ENCODE measurements around the gene AATF.

AATF gene, protein sequence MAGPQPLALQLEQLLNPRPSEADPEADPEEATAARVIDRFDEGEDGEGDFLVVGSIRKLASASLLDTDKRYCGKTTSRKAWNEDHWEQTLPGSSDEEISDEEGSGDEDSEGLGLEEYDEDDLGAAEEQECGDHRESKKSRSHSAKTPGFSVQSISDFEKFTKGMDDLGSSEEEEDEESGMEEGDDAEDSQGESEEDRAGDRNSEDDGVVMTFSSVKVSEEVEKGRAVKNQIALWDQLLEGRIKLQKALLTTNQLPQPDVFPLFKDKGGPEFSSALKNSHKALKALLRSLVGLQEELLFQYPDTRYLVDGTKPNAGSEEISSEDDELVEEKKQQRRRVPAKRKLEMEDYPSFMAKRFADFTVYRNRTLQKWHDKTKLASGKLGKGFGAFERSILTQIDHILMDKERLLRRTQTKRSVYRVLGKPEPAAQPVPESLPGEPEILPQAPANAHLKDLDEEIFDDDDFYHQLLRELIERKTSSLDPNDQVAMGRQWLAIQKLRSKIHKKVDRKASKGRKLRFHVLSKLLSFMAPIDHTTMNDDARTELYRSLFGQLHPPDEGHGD

DNA sequence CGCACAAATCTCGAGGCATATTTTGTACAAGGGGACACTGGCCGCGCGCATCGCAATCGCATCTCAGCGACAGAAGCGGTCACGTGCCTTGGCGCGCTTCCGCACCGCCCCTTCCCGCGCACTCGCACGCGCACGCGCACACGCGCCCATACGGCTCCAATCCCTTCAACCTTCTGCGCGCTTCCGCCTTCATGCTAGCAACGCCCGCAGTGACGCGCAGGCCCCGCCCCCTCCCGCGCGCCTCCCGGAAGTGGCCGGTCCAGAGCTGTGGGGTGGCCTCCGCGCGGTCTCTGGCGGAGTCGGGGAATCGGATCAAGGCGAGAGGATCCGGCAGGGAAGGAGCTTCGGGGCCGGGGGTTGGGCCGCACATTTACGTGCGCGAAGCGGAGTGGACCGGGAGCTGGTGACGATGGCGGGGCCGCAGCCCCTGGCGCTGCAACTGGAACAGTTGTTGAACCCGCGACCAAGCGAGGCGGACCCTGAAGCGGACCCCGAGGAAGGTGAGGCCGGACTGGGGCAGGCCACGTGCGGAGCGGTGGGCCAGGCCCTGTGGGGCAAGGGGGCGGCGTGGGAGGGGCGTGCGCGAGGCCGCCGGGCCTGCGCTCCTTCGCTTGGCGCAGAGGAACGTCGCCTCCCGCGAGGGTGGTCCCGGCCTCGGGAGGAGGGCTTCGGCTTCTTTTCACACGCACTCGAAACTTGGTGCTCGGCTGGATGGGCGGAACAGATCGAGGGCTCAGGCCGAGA is at the start of gene AATF:
AATF (plus strand) TSS at position 238 of the 744 bp plus-strand sequence; CDS start at position 410, 172 bp downstream.
- peak; percentile 99 for DNase-seq (ENCODE audit: low spot score)

DNA sequence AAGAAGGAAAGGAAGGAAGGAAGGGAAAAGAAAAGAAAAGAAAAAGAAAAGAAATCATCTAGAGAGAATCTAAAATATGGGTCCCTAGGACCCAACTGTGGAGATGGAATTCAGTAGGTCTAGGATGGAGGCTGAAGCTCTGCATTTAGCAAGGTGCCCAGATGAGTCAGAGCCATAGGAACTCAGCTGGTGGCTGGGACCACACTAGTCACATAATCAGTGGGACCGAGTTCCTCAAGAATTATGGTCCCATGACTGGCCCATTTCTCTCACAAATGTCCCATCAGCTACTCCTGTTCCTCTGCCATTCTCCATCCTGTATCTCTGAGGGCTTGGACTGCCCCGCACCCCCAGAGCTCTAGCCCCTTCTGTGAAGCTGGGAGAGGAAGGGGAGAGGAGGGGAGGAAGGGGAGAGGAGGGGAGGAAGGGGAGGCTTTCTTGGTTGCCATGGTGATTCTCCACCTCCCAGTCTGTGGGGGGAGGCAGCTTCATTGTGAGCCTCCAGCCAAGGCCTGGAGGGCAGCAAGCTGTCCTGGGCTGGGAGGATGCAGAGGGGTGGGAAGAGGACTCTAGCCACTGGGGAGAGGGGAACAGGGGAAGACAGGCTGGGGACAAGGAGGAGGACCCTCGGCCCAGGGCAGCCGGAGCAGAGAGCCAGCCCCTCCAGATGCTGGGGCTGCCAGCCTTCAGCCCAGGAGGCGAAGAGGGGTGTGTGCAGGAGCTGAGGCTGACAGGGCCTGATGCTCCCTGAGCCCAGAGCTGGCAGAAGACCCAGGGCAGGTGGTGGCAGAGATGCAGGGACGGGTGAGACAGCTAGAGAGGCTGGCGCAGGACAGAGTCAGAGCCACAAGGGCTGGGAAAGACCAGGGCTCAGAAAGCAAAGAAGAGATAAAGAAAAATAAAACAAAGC is 49.2 kb upstream of the AATF start:
- DNase-seq (ENCODE audit: low spot score), result peak; percentile 75

DNA sequence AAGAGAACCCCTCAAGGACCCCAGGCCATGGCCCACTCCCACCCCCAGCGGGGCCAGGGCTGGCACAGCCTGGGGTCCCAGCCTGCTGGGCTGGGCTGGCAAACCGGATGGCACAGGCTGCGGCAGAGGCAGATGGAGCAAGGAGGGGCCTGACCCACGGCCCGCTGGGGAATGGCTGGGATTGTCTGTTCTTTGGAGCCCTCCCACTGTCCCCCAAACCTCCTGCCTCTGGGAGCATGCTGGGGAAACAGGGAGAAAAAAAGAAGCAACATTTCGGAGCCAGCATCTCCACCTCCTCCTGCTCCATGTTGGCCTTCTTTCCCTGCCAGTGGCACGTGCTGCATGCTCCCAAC is 48.6 kb upstream of the AATF start:
- no peak for DNase-seq (ENCODE audit: low spot score)

DNA sequence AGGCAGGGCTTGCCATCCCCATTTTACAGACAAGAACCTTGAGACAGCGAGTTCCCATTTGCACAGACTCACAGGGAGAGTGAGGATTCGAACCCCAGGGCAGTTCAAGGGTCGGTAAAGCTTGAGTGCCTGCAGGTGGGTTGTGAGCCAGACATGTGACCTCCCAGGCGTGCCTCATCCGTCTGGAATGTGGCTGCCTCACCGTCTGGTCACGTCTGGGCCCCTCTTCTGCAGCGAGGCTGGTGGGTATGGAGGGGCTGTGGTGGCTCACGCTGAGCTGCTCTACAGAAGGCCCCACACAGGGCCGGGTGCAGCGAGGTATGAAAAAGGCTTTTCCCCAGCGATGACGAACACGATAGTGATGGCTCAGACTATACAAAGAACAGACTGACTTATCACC is 47.2 kb upstream of the AATF start:
- no peak for DNase-seq (ENCODE audit: low spot score)

DNA sequence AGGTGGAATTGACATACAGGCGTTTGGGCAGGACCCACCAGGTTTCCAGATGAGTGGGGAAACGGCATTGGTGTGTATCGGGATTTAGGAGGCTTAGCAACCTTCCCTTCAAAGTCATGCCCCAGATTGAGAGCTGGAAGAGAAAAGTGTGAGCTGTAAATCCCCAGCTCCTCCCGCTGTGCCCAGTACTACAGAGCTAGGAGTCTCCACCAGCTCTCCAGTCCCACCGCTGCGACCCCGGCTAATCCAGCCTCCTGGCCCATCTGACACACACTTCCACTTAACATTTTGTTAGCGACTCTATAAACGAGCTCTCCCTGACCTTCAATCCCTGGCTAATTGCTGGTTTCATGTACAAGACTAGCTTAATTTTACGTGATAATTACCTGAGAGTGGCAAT is 41.3 kb upstream of the AATF start:
- DNase-seq (ENCODE audit: low spot score), result no peak

DNA sequence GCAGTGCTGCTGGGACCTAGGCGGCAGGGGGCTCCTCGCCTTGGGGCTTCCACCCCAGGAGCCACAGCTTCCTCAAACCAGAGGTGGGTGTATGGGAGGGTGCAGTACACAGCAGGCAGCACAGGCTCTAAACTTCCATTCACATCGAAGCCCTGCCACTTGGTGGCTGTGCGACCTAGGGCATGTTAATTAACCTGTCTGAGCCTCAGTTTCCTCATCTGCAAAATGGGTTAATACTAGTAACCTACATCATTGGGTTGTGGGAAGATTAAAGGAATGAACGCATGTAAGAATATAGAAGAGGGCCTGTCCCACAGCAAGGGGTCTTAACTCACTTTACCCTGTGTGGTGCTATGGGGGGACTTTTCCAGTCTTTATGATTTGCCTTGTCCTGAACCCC is 38.2 kb upstream of the AATF start:
- DNase-seq (ENCODE audit: low spot score), result no peak

DNA sequence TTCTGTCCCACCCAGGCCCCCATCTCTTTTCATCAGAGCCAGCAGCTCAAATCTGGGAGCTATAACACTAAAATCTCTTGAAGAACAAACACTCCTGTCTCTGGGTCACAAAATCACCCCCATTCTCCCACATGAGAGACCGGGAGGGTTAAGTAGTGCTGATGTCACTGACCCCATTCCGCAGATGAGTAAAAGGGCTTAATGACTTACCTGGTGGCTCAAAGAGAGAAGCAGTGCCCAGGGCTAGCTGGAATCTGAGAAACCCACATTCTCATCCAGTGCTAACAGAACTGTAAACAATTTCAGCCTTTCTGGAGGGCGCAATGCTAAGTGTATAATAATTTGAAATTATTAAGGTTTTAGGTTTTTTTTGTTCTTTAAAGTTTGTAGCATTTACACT is 37.8 kb upstream of the AATF start:
- DNase-seq (ENCODE audit: low spot score), result no peak

DNA sequence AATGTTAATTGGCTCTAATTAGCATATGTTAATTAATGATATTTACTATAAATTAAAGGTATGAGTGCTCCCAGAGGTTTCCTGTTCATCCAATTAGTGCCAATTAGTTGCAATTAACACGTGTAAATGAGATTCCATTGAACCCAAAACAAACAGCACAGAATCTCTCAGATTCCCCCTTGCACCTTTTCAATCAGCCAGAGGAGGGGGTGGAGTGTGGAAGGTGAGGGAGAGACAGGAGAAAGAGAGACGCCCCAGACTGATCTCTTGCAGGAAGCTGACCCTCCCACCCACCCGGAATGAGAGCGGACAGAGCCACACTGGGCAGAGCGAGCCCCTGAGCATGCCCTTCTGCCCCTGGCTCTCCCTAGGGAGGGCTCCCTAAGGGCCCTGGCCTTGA is 35.6 kb upstream of the AATF start:
- no peak for DNase-seq (ENCODE audit: low spot score)

DNA sequence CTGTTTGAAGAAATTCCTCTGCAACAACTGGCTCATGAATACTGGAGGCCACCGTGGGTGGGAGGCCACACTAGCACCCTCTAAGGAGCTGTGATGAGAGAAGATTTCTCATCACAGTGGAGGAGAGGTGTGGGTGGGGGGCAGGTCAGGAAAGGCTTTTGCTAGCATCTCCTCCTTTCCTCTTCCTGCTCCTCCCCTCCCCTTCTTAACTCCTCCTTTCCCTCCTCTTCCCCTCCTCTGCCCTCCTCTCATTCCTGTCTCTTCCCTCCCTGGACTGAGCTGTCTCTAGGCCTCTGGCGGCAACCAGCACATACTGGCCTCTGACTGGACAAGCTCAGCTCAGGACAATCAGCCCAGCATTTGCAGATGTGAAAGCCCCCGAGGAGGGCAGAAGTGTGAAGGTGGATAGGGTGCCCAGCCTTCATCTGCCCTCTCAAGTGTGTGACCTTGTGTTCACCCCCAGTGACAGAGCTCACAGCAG is 30.5 kb upstream of the AATF start:
- DNase-seq (ENCODE audit: low spot score), result peak; percentile 67

DNA sequence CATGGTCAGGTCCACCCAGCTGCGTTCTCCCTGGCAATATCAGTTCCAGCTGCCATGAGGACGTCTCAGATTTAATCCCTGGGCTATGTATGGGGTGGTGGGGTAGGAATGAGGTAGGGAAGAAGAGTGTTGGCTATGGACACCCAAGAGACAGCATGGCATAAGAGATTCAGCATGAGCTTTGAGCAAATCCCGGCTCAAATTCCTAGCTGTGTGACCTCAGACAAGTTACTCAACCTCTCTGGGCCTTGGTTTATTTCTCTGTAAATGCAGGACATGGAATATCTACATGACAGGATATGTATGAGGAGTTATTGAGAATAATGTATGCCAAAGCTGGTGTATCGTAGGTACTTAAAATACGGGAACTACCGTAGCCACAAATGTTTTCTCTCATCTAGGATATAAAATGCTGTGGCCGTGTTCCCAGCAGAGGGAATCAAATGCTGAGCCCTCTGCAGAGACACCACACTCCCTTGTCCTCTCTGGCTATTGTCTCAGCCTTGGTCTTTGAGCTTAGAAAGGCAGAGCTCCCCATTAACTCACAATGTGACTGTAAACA is 29.3 kb upstream of the AATF start:
- no peak for DNase-seq (ENCODE audit: low spot score)

DNA sequence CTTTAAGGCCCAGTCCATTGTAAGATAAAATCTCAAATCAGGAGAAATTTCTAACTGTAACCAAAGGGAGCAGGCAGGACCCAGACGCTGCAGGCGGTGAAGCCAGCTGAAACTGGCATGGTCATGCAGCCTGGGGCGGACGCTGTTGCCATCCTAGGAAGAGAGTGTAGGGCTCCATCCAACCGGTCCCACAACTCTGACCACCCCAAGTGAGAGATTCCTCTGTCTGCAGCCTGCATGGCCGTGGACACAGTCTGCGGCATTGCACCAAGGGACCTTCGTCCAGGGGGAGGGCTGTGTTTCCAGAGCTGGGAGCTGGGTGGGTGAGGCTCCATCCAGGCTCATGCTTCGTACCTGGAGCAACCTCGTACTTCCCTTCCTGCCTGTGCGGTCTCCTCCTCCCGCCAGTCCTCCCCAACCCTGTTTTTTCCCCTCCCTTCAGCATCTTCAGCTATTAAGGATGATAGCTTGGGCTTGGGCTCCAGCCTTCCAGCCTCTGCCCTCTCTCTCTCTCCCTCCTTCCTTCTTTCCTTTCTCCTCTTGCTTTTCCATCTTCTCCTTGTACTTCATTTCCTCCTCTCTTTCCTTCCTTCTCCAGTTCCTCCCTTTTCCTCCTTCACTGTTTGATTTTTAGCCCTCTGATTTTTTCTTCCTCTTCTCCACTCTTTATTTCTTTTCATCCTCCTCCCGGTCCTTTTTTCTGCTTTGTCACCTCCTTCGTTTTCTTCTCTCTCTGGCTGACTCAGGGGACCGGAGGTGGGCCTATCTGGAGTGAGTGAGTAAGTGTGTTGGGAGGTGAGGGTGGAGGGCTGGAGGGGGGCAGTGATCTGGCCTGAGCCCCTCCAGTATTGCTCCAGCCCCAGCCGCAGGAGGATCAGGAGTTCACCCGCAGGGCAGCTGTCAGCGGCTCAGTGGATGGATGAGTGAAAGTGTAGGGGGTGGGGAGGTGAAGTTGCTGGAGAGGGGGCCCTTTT is 28.4 kb upstream of the AATF start:
- peak; percentile 65 for DNase-seq (ENCODE audit: low spot score)

DNA sequence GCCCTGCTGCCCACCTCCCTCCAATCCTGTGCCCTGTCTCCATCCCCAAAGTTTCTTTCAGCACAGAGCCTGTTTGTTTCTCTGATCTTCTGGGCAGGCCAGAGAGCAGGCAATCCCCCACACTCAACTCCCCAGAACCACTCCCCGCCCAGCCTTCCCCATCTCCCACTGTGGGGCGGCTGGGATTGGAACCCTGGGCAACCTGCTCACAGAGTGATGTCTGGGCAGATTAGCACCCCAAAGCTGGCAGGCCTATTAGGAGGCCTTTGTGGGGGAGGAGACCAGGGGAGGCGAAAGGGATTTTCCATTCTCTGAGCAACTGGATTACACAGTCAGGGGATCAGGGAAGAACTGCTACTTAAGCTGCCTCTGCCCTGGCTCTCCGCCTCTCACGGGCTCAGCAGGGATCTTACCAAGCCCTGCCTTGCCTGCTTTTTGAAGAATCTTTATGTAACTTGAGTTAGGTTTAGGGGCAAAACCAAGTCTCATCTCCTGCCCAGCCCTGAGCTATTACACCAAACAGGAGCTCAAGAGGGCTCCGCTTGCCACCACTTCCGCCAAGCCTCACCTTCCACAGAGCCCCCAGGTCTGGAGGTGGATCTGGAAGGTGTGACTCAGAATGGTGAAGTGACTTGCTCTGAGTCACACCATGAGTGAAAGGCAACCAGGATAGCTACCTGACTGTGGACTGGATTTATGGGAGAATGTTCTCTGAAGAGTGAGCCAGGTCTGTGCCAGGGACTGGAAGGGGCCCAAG is 27.5 kb upstream of the AATF start:
- DNase-seq (ENCODE audit: low spot score), result peak; percentile 95

DNA sequence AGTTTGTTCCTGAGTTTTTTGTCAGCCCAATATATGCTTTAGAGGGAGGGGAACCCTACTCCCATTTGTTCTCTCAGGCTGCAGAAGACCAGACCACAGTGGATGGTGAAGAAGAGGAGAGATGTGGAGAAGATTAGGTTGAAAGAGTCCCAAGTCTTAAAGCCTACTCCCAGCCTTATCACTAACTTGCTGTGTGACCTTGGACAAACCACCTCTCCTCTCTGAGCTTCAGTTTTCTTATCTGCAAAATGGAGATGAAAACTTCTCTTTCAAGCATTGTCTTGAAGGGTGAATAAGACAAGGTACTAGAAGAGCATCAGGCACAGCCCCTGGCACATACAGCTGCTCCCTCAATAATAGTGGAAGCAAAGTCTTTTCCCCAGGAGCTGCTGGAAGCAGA is 26.6 kb upstream of the AATF start:
- DNase-seq (ENCODE audit: low spot score), result no peak

DNA sequence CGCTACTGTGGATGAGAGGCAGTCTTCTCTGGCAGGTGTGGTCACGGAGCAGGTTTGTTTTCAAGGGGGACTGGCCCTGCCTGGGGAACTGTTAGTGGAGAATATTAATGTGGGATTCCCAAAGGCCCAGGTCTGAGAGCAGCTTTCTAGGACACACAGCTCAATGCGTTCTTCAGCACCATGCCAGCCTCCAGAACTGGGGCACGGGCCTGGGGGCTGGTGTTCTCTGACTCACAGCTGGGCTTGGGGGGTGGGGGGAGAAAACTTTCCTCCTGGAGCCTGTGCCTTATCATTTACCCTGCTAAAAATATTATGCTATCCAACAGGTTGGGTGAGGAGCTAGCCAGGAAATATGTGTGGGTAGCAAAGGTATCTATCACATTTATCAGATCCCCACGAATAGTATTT is 24.9 kb upstream of the AATF start:
- DNase-seq (ENCODE audit: low spot score), result no peak

DNA sequence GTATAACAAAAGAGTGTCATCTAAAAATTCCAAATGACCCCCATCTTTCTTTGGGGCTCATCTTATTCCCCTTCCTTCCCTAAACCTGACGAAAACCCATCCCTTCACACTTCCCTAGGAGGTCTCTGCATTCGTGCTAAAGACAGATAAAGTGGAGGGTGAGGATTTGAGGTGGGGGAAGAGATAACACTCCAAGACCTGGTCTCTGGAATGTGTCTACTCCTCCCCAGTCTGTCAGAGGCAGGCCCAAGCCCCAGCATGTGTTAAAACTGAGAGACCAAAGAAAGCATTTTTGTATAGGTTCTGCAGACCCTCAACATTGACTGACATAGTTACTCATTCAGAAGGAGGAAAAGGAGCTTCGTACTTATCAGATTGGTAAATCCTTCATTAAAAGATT is 22.5 kb upstream of the AATF start:
- no peak for DNase-seq (ENCODE audit: low spot score)

DNA sequence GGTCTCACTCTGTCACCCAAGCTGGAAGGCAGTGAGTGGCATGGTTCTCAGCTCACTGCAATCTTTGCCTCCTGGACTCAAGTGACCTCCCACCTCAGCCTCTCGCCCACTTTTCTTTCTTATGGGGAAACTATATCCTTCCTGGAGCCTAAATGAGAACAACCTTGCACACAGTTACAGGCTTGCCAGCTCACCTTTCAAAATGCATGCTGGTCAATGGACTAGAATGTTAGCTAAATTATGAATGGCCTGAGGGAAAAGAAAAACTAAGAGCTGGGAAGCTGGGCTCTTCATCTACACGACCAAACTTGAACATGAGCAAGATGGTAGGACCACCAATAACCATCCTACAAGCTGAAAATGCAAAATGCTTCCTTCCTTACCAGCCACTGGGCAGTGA is 22.1 kb upstream of the AATF start:
- DNase-seq (ENCODE audit: low spot score), result no peak

DNA sequence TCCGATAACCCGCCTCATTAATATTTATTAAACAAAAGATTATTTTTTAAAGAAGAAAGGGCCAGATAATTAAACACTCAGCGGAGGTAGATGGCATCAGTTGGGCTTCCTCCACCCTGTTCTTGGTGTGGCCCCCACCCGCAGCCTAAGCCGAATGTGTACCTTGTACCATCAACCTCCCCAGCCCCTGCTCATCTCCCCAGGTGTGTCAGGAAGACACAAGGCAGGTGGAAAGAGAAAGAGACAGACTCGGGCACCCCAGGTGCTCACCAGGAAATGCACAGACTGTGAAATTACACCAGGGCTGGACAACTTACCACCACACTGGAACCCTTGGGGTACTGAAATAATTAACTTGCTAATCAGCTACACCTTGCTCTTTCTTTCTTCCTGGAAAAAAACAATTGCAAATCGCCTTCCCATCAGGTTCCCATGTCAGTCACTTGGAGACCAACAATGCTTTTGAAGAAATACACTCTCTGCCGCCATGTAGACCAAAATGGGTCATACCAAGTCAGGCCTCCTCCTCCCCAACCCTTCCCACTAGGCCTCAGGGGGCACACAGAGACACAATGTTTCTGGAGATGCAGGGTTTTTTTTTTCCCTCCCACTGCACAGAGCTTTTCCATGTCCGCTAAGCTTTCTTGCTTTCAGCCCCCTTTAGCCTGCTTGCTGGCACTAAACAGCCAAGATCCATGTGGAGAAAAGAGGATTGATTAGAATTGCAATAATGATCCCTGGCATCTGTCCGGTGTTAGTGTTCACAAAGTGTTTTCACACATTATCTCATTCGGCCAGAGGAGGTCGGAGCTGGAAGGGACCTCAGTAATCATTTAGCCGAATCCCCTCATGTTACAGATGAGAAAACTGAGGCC is 20.0 kb upstream of the AATF start:
- DNase-seq (ENCODE audit: low spot score), result no peak

DNA sequence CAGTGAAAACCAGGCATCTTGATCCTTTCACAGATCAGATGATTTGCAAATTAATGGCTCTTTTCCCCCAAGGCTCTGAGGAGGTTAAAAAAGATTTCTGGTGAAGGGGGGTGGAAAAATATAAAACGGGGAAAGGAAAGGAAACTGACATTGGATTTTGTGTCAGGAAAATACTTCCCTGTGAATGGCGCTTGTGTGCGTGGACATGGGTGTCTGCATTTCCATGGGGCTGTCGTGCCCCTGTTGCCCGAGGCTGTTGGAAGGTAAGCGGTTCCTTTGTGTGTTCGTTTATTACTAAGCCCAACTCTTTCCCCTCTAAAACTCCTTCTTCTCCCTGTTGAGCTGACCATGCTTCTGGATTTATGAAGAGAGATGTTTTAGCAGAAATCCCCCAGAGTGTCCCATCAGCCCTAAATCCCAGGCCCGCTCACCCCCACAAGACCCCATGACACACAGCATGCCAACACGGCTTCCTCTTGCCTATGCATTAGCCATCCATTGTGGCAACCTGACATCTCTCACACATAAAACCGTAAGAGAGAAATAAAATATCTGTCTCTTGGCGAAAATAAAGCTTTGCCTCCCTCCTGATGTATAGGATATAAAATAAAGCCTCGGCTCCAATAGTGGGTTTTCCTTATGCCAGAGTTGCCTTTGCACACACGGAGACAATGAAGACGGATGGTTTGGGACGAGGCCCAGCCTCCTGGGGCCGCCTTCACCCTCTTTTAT is 18.7 kb upstream of the AATF start:
- DNase-seq (ENCODE audit: low spot score), result no peak

Data from ecto neural progenitor cell (in vitro differentiated cells).